K562 (cell line): ENCODE data around the gene SLC27A4. TPM values are rescaled to one million over a fixed set of nuclear protein-coding genes. Genes with fewer than 3 reads are reported as not detected.

ENCODE experiments used
- CREB3L1 ChIP-seq: fragments of 450-650 bp; IDR thresholded peaks from 2 replicates; pipeline ENCODE4 v1.6.1; 2014; ENCODE audit warnings: low read depth, mild to moderate bottlenecking, moderate library complexity, borderline replicate concordance
- DLX4 ChIP-seq: fragments of 250-450 bp; sonication (Bioruptor Pico); IDR thresholded peaks from 2 replicates; pipeline ENCODE4 v1.6.1; 2021; ENCODE audit warnings: mild to moderate bottlenecking
- E2F3 ChIP-seq: fragments of 250-450 bp; sonication (Bioruptor Pico); IDR thresholded peaks from 2 replicates; pipeline ENCODE4 v1.4.0; 2020; ENCODE audit warnings: mild to moderate bottlenecking
- NEUROD1 ChIP-seq: fragments of 150-350 bp; IDR thresholded peaks from 2 replicates; pipeline ENCODE4 v1.6.1; 2014; ENCODE audit warnings: borderline replicate concordance, low read length, low read depth; ENCODE audit not compliant: partially characterized antibody
- NR2F6 ChIP-seq: fragments of 450-650 bp; formaldehyde crosslinking; IDR thresholded peaks from 2 replicates; pipeline ENCODE4 v1.4.0; 2020; ENCODE audit warnings: mild to moderate bottlenecking
- NR4A1 ChIP-seq, 2 experiments: fragments of 250-450 bp in 1 of 2; fragments of 450-650 bp in 1 of 2; sonication (Bioruptor Pico) in 1 of 2; IDR thresholded peaks; 2 replicates each; pipeline versions ENCODE4 v1.4.0 to v1.6.1; 2016 to 2020; ENCODE audit warnings: mild to moderate bottlenecking in 2 of 2, missing compliant biosample characterization in 1 of 2, missing genetic modification characterization in 1 of 2, moderate library complexity in 1 of 2
- RBBP5 ChIP-seq: fragments of 200-600 bp; sonication (generic); IDR thresholded peaks from 2 replicates; pipeline ENCODE4 v1.6.1; 2012; ENCODE audit warnings: borderline replicate concordance, mild to moderate bottlenecking, low read length, control low read depth, inconsistent platforms; ENCODE audit not compliant: insufficient read depth, poor library complexity, severe bottlenecking
- SAFB ChIP-seq: fragments of 200-400 bp; formaldehyde crosslinking; IDR thresholded peaks from 2 replicates; pipeline ENCODE4 v1.6.1; 2017; ENCODE audit warnings: low read depth, low read length, borderline replicate concordance
- ZNF174 ChIP-seq: fragments of 250-450 bp; sonication (Bioruptor Pico); IDR thresholded peaks from 2 replicates; pipeline ENCODE4 v1.4.0; 2020; ENCODE audit warnings: mild to moderate bottlenecking
- ZNF695 ChIP-seq: fragments of 450-650 bp; formaldehyde crosslinking; IDR thresholded peaks from 2 replicates; pipeline ENCODE4 v1.4.0; 2020; ENCODE audit warnings: mild to moderate bottlenecking, moderate library complexity
- ZNF717 ChIP-seq: fragments of 250-450 bp; sonication (Bioruptor Pico); IDR thresholded peaks from 2 replicates; pipeline ENCODE4 v1.5.0; 2021
- polyA plus RNA-seq, 8 experiments: library from polyadenylated mRNA; depleted of rRNA in 4 of 8; stranded (reverse) in 5 of 8; unstranded in 3 of 8; fragments of >200 nt; fragmentation: Nextera tagmentation in 2 of 8; fragmentation: Illumina TruSeq in 1 of 8; extraction: Ambion mirVana in 2 of 8; extraction: Trizol in 1 of 8; gene quantifications; 2 replicates each; pipeline versions ENCODE4 v1.2.1 to v1.2.3, GENCODE V29; 2011 to 2014; ENCODE audit warnings: inconsistent platforms in 1 of 8, missing spikeins in 1 of 8
- total RNA-seq, 7 experiments: library from RNA; depleted of rRNA in 6 of 7; stranded (reverse); fragments of >200 nt in 6 of 7; fragmentation: Illumina TruSeq in 2 of 7; extraction: Trizol in 2 of 7; gene quantifications; 2 replicates each; pipeline versions ENCODE4 v1.2.1 to v1.2.3, GENCODE V29; 2011 to 2021; ENCODE audit warnings: low replicate concordance in 1 of 7
- TF ChIP-seq, protein P1 (sequence below): fragments of 250-450 bp; sonication (Bioruptor Pico); IDR thresholded peaks from 2 replicates; pipeline ENCODE4 v1.8.0; 2022; ENCODE audit warnings: inconsistent platforms
- TF ChIP-seq, protein P2 (sequence below): fragments of 250-450 bp; sonication (Bioruptor Pico); IDR thresholded peaks from 2 replicates; pipeline ENCODE4 v1.8.0; 2022; ENCODE audit warnings: moderate library complexity, mild to moderate bottlenecking, inconsistent platforms
- TF ChIP-seq, protein P3 (sequence below): fragments of 250-450 bp; sonication (Bioruptor Pico); IDR thresholded peaks from 2 replicates; pipeline ENCODE4 v1.4.0; 2020
- TF ChIP-seq, protein P4 (sequence below), 2 experiments: fragments of 450-650 bp in 1 of 2; sonication (generic) in 1 of 2; formaldehyde crosslinking in 1 of 2; IDR thresholded peaks in 1 of 2; conservative IDR thresholded peaks in 1 of 2; 2 replicates each; pipeline versions ENCODE4 v1.6.1 to v1.8.1; 2016 to 2023; ENCODE audit warnings: mild to moderate bottlenecking in 2 of 2, moderate library complexity in 2 of 2, inconsistent platforms in 1 of 2, missing genetic modification reagents in 1 of 2
- TF ChIP-seq, protein P5 (sequence below), 2 experiments: fragments of 250-450 bp in 1 of 2; fragments of 450-650 bp in 1 of 2; sonication (Bioruptor Pico) in 1 of 2; IDR thresholded peaks; 2 replicates each; pipeline versions ENCODE4 v1.6.1 to v1.8.0; 2016 to 2021; ENCODE audit warnings: mild to moderate bottlenecking in 2 of 2, moderate library complexity in 2 of 2, missing compliant biosample characterization in 1 of 2, missing genetic modification characterization in 1 of 2

Gene SLC27A4
- total and polyA plus RNA-seq, 9 of the 15 experiments (the other 6 are each of a cell fraction or from before 2014, with no cell fraction given) = 0.25 to 35.7 (median 14.0) TPM

DNA sequence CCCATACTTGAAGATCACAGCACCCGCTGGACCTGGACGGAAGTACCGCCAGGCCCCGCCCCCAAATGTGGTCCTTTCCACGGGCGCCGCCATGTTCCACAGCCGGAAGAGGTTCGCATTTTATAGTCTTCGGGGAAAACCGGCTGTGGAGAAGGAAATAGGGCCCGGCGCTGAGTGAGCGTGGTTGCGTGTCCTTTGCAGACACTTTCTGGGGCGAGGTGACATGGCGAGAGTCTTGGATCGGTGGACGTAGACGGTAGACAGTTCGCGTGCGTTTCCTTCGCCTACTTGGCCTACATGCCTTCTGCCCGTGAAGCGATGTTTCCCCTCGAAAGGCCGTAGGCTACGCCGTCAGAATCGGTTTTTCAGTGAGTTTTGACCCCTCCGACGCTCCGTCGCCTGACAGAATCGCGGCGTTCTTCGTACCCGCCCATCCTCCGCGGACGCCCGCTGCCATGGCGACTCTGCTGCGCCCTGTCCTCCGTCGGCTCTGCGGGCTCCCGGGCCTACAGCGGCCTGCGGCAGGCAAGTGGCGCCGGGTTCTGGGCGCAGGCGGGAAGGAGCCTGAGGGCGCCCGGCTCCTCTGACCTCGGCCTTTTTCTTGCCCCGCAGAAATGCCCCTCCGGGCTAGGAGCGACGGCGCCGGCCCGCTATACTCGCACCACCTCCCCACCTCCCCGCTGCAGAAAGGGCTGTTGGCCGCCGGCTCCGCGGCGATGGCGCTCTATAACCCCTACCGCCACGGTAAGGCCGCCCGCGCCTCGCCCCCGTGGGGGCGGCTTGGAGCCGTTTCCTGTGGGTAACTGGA is 17.7 kb upstream of the SLC27A4 start, which contains the start of the genes COQ4 and TRUB2 (continued):
- TF ChIP-seq, protein P1, sequence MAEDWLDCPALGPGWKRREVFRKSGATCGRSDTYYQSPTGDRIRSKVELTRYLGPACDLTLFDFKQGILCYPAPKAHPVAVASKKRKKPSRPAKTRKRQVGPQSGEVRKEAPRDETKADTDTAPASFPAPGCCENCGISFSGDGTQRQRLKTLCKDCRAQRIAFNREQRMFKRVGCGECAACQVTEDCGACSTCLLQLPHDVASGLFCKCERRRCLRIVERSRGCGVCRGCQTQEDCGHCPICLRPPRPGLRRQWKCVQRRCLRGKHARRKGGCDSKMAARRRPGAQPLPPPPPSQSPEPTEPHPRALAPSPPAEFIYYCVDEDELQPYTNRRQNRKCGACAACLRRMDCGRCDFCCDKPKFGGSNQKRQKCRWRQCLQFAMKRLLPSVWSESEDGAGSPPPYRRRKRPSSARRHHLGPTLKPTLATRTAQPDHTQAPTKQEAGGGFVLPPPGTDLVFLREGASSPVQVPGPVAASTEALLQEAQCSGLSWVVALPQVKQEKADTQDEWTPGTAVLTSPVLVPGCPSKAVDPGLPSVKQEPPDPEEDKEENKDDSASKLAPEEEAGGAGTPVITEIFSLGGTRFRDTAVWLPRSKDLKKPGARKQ = no peak
- TF ChIP-seq, protein P2, sequence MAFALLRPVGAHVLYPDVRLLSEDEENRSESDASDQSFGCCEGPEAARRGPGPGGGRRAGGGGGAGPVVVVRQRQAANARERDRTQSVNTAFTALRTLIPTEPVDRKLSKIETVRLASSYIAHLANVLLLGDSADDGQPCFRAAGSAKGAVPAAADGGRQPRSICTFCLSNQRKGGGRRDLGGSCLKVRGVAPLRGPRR (CRISPR knock-in tag) = peak; percentile 87; the same call in 1 of the 2 replicates
- TF ChIP-seq ZNF717 (no peak), SAFB (peak; percentile 55; the same call in 1 of the 2 replicates), DLX4 (CRISPR knock-in tag) (no peak), E2F3 (CRISPR knock-in tag) (peak; percentile 44; the same call in 1 of the 2 replicates), ZNF695 (CRISPR knock-in tag) (no peak; the same call in 1 of the 2 replicates), RBBP5 (peak; percentile 100), CREB3L1 (no peak), NEUROD1 (peak; percentile 92), NR4A1 (CRISPR knock-in tag; IDR thresholded peaks at IDR 0.05) (peak; percentile 91; the same call in 1 of the 2 replicates), NR4A1 (tag; IDR thresholded peaks at IDR 0.05) (peak; percentile 96), NR2F6 (CRISPR knock-in tag) (peak; percentile 91; the same call in 1 of the 2 replicates), ZNF174 (CRISPR knock-in tag) (peak; percentile 73; the same call in 1 of the 2 replicates)
- TF ChIP-seq, protein P3, sequence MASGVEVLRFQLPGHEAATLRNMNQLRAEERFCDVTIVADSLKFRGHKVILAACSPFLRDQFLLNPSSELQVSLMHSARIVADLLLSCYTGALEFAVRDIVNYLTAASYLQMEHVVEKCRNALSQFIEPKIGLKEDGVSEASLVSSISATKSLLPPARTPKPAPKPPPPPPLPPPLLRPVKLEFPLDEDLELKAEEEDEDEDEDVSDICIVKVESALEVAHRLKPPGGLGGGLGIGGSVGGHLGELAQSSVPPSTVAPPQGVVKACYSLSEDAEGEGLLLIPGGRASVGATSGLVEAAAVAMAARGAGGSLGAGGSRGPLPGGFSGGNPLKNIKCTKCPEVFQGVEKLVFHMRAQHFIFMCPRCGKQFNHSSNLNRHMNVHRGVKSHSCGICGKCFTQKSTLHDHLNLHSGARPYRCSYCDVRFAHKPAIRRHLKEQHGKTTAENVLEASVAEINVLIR (CRISPR knock-in tag) = peak; percentile 77
- TF ChIP-seq, protein P4, sequence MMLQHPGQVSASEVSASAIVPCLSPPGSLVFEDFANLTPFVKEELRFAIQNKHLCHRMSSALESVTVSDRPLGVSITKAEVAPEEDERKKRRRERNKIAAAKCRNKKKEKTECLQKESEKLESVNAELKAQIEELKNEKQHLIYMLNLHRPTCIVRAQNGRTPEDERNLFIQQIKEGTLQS (IDR thresholded peaks at IDR 0.05) = no peak
- TF ChIP-seq, protein P4 (CRISPR knock-in tag; conservative IDR thresholded peaks at IDR 0.05) = no peak; the same call in none of the 2 replicates
- TF ChIP-seq, protein P5, sequence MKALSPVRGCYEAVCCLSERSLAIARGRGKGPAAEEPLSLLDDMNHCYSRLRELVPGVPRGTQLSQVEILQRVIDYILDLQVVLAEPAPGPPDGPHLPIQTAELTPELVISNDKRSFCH (CRISPR knock-in tag; IDR thresholded peaks at IDR 0.05) = no peak
- TF ChIP-seq, protein P5 (tag; IDR thresholded peaks at IDR 0.05) = peak; percentile 98
